GM19043 (cell line): ENCODE data around the gene TTLL9.

ENCODE experiments used
- ATAC-seq: cut with Tn5 transposase; IDR thresholded peaks from one replicate; pipeline ENCODE4 v1.9.1; 2021; ENCODE audit warnings: low read depth; ENCODE audit not compliant: unreplicated experiment

The TTLL9 gene

DNA sequence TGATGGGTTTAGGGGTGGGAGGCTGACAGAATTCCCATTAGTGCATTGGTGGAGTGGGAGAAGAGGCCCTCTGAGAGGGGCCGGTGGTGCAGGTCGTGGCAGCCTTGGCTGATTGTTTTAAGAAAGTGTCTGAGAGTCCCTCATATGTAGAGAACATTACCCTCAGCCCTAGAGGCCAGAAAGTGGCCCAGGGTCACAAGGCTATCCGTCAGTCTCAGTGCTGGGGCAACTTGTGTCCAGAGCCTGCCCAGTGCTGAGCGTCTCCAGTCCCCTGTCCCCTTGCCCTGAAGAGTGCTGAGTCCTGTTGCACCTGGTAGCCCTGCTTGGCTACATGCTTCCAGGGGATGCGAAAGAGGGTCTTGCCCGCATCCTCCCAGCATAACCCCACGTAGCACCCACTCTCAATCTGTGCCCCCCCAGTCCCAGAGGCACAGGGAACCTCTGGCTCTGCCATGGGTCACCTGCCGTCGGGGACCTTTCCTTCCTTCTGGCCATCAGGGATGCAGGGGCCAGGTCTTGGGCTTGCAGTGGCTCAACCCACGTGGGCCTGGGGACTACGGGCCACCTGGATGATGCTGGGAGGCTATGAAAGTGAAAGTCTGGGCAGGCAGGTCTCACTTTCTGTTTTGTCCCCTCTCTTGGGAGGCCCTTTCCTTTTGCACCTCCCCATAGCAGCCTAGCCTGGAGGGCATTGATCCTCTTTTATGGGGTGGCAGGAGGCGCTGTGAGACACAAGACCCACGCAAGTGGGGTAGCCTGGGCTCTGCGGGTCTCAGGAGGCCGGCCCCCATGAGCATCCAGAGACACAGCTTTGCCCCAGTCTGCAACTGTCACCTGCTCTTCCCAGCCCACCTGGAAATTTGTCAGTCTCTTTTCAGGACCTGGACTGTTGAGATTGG lies 12.3 kb upstream of the TTLL9 start:
- ATAC-seq, result peak; percentile 67

DNA sequence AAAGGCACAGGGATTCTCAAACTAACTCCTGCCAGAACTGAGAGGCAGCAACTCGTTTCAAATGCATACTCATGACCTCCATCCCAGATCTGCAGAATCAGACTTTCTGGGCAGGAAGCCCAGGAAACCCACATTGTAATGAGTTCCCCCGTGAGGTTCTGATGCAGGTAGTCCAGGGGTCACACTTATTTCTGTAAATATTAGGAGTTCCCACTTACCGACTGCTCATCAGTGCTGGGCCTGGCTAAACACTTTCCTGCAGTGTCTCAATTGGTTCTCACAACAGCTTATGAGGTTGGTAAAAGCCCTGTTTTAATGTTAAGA lies 11.7 kb upstream of the TTLL9 start:
- no peak for ATAC-seq

DNA sequence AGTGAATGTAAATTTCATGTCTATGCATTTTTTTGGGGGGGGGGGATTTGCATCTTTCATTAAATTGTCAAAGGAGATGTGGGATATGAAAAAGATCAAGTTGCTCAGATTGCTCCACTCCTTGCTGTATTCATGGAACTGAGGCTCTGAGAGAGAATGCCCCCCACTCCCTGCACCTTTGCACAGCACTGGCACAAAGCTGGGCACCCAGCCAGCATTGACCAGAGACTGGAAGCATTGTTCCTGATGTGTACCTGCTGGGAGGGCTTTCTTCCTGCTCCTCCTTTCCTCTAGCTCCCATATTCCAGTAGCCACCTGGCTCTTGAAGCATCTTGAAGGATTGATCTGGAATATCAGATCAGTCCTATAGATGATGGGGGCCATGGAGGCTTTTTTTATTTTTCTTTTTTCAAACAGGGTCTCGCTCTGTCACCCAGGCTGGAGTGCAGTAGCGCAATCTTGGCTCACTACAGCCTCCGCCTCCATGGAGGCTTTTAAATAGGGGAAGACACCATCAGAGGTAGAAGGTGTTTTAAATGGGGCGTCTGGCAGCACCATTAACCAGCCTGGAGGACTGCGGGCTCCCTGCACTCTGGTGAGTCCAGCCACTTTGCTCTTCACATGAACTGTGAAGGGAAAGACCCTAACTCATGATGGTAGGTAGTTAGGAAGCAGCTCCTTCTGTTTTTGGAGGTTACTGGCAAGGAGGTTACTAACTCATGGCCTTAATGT lies 11.0 kb upstream of the TTLL9 start:
- ATAC-seq, result no peak

DNA sequence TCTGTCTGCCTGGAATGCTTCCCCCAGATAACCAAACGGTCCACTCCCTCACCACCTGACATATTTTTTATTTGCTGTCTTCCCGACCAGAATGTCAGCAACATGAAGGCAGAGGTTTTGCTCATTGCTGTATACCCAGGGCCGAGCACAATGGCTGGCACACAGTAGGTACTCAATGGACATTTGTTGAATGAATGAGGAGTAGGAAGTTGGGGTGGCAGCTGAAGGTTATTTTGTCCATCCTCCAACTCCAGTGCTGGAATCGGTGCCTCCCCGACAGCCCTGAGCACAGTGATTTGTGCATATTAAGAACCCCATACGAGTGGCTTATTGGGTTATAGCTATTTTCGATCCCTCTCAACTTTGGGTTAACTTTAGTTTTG lies 10.4 kb upstream of the TTLL9 start:
- no peak for ATAC-seq

DNA sequence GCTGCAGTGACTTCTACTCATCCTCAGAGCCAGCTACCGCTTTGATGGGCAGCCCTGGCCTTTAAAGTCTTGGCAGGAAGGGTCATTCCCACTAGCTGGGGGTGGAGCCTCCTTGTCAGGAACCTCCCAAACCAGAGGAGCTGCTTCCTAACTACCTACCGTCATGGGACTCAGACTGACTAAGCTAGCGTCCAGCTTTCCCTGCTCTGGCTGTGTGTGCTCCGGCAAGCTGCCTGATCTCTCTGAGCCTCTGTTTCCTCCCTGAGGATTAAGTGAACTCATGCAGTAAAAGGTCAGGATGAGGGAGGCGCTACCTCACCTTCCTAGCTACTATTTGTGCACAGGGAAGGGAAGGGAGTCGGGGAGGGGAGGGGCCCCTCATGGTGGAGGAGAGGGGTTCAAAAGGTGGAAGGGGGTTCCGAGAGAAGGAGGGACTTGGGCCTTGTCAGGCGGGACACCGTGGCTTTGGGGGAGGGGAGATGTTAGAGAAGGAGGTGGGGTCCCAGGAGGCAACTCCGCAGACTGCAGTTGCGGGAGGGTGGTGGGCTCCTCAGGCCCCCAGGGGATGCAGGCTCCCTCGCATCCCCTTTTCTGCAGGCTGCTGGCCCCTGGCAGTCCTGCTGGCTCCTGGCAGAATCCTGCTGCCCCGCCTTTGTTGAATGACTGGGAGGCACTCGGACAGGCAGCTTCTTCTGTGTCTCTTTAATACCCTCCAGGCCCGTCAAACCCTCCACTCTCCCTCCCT lies 9.9 kb upstream of the TTLL9 start:
- no peak for ATAC-seq

DNA sequence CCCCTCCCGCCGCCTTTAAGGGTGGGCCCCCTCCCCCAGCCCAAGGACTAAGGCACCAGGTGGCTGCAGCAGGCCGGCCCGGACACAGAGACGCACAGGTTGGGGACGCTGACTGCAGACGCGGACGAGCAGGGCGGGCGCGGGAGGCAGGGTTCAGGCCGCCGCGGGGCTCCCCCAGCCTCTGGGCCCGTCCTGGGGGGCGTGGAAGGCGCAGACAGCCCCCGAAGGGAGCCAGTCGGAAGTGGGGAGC lies 9.4 kb upstream of the TTLL9 start:
- no peak for ATAC-seq

DNA sequence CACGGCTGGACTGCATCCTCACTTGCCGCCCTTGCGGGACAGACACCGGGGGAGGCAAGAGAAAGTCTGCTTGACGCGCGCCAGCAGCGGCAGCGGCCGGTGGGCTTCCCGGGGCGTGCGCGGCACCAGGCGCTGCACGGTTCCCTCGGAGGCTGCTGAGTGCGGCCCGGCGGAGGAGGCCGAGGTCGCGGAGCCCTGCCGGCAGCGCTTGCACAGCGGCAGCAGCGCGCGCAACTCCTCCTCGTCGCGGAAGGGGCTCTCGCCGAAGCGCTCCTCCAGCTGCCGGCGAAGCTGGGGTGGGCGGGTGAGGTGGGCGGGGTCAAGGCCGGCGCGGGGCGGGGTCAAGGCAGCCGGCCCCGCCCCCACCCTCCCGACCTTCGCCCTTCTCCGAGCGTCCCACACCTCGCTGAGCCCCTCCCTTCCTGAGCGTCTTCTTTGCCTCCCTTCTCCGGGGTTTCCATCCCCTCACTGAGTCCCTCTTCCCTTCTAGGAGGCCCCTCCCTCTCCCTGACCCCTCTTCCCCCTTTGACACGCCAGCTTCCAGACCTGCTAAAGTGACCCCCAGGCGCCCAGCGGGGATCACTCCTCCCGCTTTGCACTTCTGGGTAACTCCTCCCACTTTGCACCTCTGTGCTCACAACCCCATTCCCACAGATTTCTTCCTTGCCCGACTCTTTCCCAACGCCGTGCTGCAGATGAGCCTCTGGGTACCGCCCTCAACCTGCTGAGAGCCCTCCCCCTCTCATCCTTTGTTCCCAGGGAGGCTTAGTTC lies 8.9 kb upstream of the TTLL9 start:
- ATAC-seq, result no peak

DNA sequence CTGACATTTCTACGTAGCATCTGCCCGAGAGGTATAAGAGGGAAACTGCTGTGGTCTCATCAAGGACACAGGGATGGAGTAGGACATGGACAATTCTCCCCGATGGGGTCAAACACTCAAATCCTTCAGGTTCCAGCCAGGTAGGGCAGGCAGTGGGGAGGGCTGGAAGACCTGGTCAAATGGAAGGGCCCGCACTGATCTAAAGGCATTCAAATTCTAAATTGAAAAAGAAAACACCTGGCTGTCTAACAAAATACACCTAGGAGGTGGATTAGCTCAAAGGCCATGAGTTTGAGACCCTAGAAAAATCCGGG lies 8.3 kb upstream of the TTLL9 start:
- ATAC-seq, result no peak

DNA sequence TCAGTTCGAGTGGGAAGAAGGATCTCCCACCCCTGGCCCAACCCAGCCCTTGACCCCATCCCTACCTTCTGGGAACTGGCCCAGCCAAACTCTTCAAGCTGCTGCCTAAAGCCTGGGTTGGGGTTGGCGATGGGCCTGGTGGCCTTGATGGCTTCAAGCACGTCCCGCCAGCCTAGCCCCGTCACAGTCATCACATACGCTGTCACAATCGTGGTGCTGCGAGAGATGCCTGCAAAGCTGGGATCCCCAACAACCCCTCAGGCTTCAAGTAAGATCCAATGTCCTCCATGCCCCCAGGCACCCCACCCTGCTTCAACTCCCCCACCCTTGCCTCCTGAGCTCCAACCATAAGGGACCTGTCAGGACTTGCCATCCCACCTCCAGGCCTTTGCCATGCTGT lies 7.9 kb upstream of the TTLL9 start:
- no peak for ATAC-seq

DNA sequence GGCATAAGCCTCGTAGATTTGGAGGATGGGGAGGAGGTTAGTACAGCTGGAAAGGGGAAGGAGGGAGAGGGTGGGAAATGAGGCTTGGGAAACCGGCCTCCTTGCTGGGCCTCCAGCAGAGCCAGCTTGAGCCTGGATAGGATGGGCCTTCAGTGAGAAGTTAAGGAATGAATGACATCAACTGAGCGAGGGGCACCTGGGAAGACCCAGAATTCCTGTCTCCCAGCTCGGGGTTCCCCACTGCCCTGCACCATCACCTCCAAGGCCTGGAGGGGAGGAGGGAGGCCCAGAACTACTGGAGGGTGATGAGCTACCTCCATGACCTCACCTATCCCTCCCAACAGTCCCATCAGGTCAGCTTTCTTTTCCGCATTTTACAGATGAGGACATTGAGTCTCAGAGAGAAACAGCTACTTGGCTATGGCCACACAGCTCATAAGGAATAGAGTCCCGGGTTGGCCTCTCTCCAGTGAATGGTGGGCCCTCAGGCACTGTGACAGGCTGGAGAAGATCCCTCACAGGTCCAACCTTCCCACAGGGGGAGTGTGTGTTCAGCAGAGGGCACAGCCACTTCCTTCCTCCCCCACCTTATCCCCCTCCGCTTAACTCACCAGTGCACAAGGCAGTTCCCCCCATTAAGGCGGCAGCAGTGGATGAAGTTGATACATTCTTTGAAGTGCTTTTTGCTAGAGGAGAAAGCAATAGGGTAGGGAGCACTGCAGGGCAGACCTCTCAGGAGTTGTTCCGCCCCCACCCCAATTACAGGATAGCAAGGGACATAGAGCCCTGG lies 6.9 kb upstream of the TTLL9 start:
- no peak for ATAC-seq

DNA sequence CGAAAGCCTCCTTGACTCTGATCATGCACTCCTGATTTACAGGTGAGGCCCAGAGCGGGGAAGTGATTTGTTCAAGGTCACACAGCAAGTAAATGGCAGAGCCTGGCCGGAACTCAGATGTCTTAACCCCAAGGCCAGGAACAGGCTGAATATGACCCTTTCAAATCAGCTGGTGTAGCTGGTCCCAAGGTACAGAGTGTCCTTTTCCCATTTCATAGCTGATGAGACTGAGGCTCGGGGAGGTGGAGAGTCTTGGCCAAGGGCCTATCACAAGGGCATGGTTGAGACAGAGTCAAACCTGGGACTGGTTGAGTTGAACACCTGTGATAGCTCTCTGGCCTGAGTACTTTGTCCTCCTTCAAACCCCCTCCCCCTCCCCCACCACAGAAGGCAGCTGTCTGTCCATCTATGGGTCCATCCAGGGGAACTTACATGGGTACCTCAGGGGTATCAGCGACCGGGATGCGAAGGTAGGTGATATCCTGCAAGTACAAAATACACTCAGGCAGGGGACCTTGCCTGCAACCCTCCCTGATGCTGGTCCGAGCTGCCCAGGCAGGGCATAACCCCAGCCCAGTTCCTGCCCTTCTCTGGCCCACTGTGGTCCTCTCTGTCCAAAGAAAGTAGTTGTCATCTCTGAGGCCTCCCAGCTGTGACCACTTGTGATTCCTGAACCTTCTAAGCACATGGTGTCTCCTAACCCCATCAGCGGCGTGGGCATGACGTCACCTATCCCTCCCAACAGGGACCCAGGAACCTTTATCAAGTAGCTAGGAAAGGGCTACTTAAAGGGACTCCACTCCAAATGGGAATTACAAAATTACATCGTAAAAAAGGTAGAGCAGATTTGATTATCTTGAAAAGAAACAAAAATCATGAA lies 5.7 kb upstream of the TTLL9 start:
- ATAC-seq, result no peak

DNA sequence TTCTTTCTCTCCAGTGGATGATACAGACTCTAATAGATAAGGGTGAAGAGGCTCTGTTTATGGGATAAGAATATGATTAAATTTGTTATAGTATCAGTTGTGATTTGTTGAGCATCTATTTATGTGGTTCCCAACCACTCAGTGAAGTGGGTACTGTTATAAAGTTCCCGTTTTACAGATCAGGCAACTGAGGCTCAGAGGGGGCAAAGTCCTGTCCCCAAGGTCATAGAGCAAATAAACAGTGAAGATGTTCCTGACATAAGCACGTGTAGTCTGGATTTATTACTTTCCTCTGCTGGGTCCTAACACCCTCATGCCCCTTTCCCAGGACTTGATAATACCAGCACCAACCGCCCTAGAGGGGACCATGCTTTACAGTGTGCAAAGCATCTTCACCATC lies 4.2 kb upstream of the TTLL9 start:
- ATAC-seq, result no peak

DNA sequence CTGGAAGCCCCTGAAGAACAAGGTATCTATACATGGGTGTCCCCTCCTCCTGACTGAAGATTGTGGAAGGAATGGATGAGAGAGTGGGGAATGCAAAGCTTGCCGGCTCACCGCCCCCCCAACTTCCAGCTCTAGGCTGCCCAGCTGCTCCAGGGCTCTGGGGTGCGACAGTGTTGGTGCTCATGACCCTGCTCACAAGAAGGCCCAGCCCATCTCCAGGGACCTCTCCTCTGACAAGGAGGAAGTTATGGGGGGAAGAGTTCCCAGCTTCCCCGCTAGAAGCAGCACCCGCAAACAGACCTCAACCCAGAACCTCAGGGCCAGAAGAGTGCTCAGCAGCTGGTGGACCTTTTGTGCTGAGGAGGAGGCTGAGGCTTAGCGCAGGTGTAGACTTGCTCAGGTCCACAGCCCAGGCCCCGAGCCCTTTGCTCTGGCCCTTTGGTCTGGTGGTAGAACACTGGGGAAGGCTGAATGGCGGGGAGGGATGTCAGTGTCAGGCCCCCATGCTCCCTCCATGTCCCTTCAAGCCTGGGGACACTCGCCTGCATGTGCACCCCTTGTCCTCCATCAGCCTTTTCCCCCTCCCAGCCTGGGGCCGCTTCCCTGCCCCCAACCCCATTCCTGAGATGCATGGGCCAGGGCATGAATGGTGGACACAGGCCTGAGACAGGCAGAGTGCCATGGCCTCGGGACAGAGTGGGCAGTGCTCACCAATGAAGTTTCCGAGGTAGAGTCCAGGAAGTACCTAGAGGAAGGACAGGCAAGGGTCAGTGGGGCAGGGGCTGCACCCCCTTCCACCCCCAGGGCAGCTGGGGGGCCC lies 1.4 kb upstream of the TTLL9 start:
- no peak for ATAC-seq

DNA sequence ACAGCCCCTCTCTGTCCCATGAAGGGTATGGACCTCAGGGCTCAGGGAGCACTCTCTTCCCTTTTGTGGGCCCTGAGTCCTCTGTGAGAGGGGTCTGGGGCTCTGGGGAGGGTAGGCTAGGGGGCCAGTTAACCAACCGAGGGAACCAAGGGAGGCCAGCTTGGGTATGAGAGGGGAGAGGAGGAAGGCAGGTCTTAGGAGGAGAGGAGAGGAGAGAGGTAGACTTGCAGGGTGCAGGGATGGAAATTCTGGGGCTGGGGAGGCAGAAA lies 827 bp upstream of the TTLL9 start:
- ATAC-seq, result no peak

DNA sequence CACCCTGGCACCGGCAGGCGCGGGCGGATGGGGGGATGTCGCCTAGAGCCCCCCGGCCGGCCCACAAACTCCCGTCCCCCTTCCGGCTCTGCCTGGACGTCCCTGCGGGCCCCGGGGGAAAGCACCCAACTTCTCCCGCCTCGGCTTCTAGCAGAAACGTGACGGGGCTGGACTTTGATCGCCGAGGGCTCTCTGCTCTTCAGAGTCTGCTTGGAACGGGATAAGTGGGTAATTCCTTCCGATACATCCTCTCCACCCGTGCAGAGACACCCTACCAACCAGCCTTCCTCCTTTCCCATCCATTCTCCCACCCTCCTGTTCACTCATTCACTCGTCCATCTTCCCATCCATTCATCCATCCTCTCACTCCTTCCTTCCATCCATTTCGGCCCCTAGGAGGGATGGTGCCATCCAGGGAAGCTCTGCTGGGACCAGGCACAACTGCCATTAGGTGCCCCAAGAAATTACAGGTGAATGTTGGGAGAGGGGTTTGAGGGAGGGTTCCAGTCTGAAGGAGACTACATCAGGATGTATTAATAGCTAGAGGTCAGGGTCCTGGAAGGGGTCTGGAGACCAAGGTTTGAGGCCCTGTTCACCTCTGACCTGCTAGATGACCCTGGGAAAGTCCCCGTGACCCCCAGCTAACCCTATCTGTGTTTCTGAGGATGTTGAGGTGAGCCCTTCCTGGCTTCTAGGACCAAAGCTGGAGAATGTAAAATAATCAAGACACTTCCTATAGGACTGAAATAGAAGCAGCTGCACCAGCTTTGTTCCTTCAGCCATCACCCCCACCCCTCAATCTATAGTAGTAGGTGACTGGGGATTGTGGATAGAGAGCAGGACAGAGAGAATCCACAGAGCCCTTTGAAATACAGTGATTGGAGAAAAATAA lies 538 bp downstream of the TTLL9 start:
- ATAC-seq, result no peak

DNA sequence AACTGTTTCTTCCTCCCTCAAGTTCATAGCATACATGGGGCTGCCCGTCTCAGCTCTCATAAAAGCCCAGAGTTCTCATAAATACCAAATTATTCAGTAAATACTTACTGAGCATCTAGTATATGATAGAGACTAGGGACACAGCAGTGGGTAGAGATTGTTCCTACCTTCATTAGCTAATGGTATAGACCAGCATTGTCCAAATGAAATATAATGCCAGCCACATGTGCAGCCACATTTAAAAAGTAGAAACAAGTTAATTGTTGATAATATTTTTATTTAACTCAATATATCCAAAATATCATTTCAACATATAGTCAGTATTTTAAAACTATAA lies 1.2 kb downstream of the TTLL9 start:
- no peak for ATAC-seq

DNA sequence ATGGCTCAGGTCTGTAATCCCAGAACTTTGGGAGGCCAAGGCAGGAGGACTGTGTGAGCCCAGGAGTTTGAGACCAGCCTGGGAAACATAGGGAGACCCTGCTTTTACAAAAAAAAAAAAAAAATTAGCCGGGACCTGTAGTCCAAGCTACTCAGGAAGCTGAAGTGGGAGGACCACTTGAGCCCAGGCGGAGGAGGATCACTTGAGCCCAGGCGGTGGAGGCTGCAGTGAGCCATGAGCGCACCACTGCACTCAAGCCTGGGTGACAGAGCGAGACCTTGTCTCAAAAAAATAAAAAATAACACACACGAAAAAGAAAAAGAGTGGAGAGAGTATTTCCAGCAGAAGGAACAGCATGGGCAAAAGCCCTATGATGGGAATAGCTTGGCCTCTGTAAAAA lies 2.0 kb downstream of the TTLL9 start:
- ATAC-seq, result no peak

DNA sequence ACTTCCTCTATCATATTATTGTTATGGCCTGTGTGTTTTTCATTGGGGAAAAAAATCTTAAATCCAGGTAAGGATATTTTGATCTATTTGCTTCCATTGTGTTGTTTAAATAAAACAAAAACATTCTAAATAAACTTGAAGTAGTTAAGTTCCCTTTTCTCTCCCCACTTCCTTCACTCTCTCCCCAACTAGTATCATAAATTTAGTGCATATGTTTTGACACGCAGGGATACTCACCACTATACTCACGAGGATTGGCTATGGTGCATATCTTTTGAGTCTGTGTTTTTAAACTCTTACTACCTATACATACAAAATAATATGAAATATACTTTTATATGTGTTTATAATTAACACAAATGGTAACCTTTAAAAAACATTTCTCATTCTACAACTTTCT lies 5.2 kb downstream of the TTLL9 start:
- no peak for ATAC-seq
